Fibroblast of mammary gland (primary cell): ENCODE data around the gene SLC66A3.
A peak's percentile ranks its signal among the peaks of the same experiment; 100 is the strongest.

ENCODE experiments used
- DNase-seq: peaks from one replicate; pipeline ENCODE4 v3.0.0-alpha.2; 2010; ENCODE audit warnings: low read depth
- H3K4me3 ChIP-seq: 2 replicates; pipeline ENCODE4 v1.5.1; 2011; ENCODE audit warnings: low read depth, mild to moderate bottlenecking, low read length, moderate library complexity; ENCODE audit not compliant: control insufficient read depth
- TF ChIP-seq, protein P1 (sequence below): conservative IDR thresholded peaks from 2 replicates; pipeline ENCODE4 v1.5.1; 2011; ENCODE audit warnings: low read depth, low read length, inconsistent platforms; ENCODE audit not compliant: control insufficient read depth, insufficient read depth

SLC66A3 gene

DNA sequence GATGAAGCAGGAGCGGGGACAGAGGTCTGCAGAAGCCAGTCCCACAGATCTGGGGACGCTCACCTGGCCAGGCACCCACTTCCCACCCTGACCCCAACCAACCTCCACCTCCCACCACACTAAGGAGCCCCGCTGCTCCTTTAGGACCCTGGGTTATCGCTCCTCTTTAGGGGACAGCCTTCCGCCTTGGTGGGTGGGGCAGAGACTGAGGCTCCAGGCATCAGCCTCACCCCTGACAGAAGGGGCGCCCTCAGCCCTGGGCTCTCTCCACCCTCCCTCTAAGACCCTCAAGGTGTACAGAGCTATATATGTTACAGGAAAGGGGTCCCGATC, 33.5 kb upstream of the SLC66A3 start:
- no peak overlapping the region for H3K4me3 ChIP-seq
- no peak for DNase-seq
- TF ChIP-seq, protein P1, sequence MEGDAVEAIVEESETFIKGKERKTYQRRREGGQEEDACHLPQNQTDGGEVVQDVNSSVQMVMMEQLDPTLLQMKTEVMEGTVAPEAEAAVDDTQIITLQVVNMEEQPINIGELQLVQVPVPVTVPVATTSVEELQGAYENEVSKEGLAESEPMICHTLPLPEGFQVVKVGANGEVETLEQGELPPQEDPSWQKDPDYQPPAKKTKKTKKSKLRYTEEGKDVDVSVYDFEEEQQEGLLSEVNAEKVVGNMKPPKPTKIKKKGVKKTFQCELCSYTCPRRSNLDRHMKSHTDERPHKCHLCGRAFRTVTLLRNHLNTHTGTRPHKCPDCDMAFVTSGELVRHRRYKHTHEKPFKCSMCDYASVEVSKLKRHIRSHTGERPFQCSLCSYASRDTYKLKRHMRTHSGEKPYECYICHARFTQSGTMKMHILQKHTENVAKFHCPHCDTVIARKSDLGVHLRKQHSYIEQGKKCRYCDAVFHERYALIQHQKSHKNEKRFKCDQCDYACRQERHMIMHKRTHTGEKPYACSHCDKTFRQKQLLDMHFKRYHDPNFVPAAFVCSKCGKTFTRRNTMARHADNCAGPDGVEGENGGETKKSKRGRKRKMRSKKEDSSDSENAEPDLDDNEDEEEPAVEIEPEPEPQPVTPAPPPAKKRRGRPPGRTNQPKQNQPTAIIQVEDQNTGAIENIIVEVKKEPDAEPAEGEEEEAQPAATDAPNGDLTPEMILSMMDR, result no peak

DNA sequence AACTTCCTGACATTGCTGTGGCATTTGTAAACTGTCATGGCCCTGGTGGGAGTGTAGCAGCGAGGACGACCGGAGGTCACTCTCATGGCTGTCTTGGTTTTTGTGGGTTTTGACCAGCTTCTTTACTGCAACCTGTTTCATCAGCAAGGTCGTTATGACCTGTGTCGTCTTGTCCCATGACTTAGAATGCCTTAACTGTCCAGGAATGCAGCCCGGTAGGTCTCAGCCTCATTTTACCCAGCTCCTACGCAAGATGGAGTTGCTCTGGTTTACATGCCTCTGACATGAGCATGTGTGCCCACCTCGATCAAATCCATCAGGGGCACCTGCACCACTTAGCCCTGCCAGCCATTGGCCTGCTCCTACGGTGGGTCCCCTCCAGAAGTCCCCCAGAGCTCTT, 32.9 kb upstream of the SLC66A3 start:
- TF ChIP-seq, protein P1, result no peak
- H3K4me3 ChIP-seq, result no peak overlapping the region
- no peak for DNase-seq

DNA sequence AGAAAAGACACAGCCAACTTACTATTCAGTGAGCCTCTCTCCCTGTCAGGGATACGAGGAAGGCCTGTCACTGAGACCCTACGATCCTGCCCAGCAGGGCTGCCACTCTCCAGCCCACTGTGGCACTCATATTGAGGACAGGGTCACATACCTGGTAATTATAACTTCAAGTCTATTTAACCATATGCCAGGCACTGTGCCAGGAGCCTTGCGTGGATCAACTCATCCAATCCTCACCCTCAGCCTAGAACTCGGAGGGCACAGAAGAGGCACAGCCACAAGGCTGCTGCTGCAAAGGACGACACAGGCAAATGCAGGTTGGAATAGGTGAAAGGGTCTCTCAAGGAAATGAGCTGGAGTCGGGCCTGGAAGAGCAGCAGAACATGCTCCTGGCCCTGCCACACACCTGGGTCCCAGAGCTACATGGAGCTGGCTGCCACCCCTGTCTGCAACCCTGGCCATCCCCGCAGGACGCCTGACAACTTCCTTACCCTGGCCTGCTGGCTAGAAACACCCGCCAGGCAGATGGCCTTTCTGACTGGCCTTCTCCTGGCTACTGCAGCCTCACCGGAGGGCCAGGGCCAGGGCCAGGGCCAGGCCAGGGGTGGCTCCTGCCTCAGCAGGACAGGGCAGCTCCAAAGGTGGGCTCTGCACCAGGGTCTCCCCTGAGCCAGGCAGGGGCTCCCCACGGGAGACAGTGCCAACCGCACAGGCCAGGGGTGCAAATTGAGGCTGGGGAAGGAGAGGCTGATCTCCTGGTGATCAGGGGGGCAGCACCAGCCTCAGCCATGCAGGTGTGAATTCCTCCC, 32.1 kb upstream of the SLC66A3 start:
- no peak overlapping the region for H3K4me3 ChIP-seq
- DNase-seq, result no peak
- TF ChIP-seq, protein P1, result no peak

DNA sequence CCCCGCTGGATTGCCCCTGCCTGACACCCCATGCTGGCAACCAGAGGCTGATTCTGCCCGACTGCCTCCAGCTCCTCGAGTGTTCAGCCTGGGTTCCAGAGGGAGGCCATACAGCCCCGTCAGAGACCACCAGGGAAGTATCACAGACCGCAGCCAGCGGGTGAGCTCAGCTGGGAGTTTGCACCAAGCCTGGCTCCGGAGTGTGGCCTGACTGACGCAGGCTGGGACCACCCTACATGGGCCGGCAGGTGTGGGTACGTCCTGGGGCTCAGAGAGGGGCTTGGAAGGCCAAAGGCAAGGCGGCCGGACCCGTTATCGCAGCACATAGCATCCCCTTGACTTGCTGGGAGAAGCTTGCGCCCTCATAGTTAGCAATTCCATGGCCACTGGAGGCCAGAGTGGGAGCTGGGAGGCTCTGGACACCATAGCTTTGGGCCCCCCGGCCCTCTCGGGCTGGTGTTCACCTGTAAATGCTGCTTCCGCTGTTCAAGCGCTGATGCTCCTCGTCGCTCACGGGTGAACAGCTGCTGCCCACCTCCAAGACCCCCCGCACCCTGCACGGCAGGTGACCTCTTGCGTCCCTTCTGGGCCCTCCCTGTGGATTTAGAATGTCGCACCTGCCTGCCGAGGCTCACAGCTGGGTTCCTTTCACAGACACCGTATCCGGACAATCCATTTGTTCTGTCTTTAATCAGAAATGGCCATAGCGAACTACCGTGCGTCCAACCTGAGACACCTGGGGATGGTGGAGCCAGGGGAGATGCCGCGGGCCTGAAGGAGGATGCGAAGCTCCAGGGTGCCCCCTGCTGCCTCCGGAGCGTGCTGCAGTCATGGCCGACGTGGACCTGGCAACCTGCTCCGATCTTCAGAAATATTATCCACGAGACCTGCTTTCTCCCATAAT, 31.2 kb upstream of the SLC66A3 start:
- no peak overlapping the region for H3K4me3 ChIP-seq
- TF ChIP-seq, protein P1, result peak; percentile 93
- DNase-seq, result peak; percentile 44

DNA sequence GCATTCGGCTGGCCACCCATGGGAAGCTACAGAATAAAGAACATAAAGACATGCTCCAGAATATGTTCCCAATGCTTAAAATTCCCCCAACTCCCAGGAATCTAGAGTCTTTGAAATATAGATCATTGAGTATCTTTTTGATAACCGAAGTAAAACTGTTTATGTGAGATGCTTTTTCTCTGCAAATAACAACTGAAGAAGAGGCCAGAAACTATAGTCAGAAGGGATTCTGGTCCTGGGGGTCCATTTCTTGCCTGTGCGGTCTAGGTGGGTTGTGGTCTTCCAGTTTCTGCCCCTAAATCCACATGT, 30.6 kb upstream of the SLC66A3 start:
- TF ChIP-seq, protein P1, result no peak
- H3K4me3 ChIP-seq, result no peak overlapping the region
- no peak for DNase-seq

DNA sequence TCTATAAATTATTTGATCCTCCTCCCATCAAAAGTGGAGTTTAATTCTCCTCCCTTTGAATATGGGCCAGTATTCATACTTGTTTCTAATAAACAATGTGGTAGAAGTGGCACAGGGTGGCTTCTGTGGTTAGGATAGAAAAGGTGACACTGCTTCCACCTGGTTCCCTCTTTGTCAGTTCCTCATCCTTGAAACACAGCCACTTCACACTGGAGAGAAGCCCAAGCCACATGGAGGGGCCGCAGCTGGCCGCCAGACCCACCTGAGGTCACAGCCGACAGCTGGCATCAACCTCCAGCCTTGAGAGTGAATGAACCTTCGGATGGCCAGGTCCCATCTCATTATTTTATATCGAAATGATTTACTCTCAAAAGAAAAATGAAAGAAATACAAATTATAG, 27.5 kb upstream of the SLC66A3 start:
- no peak overlapping the region for H3K4me3 ChIP-seq
- no peak for DNase-seq
- TF ChIP-seq, protein P1, result no peak
